ENCODE data around the gene PHACTR1.

GRCh38 chr6:12666886-12667285 is 49.7 kb upstream of the PHACTR1 start:
- TF ChIP-seq NRF1 (IDR thresholded peaks at IDR 0.05; ENCODE audit: low read depth, low read length) (no peak), CTCF (IDR thresholded peaks at IDR 0.05) (no peak), MAX (IDR thresholded peaks at IDR 0.05; ENCODE audit: low read depth) (no peak), ELF1 (IDR thresholded peaks at IDR 0.05) (no peak), RFX5 (IDR thresholded peaks at IDR 0.05; ENCODE audit: low read length) (no peak), RAD21 (IDR thresholded peaks at IDR 0.05; ENCODE audit: low read length) (no peak), REST (IDR thresholded peaks at IDR 0.05; ENCODE audit: low read depth, low read length) (no peak)

Data from SK-N-SH (cell line).